Activated naive CD4-positive, alpha-beta T cell treated with anti-CD3 and anti-CD28 coated beads, Interleukin-2, amount 10 ng/mL, durations not matched to agents 7 days and 5 days (primary cell): Measurements from ENCODE around the gene FRYL.

ENCODE experiments used
- CTCF ChIA-PET: fragments of 350-600 bp; sonication (Branson Sonifier 250); formaldehyde crosslinking; loops from one replicate; lab custom pipeline; 2021; ENCODE audit warnings: antibody characterized with exemption; lab: Charles Lee
- DNase-seq: peaks from one replicate; pipeline ENCODE4 v3.0.0-alpha.2; 2020
- H3K27ac Mint-ChIP-seq: one replicate; pipeline ENCODE4 v1.8.0; 2021; ENCODE audit warnings: mild to moderate bottlenecking, moderate library complexity, mixed read lengths
- H3K27me3 Mint-ChIP-seq: one replicate; pipeline ENCODE4 v1.8.0; 2021; ENCODE audit warnings: mild to moderate bottlenecking, mixed read lengths
- H3K36me3 Mint-ChIP-seq: one replicate; pipeline ENCODE4 v1.8.0; 2021; ENCODE audit warnings: mixed read lengths
- H3K4me1 Mint-ChIP-seq: one replicate; pipeline ENCODE4 v1.8.0; 2021; ENCODE audit warnings: mixed read lengths
- H3K4me3 Mint-ChIP-seq: one replicate; pipeline ENCODE4 v1.8.0; 2021; ENCODE audit warnings: mild to moderate bottlenecking, moderate library complexity, mixed read lengths
- H3K9me3 Mint-ChIP-seq: one replicate; pipeline ENCODE4 v1.8.0; 2021; ENCODE audit warnings: mixed read lengths

FRYL gene

DNA sequence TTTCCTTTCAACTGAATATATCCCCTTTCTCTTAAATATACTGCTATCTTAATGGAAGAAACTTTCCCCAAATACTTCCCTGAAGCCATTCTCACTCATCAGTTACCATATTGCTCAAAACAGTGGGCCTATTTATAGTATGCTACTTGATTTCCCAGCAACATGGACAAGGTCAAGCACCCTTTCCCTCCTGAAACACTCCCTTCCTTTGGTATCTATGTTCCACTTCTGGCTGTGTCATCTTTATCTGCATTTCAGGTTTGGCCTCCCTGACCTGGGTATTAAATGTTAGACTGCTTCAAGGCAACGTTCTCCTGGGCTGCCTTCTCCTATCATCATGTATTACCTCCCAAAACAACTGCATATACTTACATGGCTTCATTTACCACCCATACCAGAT, 188.7 kb downstream of the FRYL start:
- H3K4me1 Mint-ChIP-seq = peaks cover 12% of the 10 kb centered on the region
- CTCF ChIA-PET = interaction anchor here (1.3 kb wide), 1 partner anchor 13 kb away, joined by 5 read pairs; no protein-coding TSS in a partner anchor
- no peak overlapping the region for H3K4me3 Mint-ChIP-seq
- H3K27me3 Mint-ChIP-seq = no peaks in the 10 kb centered on the region
- H3K27ac Mint-ChIP-seq = no peak overlapping the region
- DNase-seq = no peak
- H3K9me3 Mint-ChIP-seq = no peaks in the 10 kb centered on the region
- H3K36me3 Mint-ChIP-seq = peaks cover 46% of the 10 kb centered on the region

DNA sequence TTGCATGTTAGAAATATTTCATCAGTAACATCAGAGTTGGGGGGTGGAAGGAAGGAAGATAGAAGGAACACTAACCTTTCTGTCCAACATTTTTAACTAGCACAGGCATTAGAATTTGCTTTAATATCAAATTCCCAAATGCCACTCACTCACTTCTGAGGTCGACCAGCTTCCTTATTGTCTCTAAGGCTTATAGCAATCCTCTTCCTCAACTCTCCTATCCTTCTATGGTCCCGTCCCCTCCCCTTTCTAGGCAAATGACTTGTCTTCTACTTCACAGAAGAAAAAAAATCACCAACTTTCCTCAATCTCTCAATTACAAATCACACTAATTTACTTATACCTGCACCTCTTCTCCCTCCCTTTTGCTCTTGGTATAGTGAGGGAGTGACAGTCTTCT, 189.2 kb downstream of the FRYL start:
- Mint-ChIP-seq H3K4me1 (peaks cover 12% of the 10 kb centered on the region), H3K27ac (no peak overlapping the region), H3K4me3 (no peak overlapping the region), H3K9me3 (no peaks in the 10 kb centered on the region), H3K36me3 (peaks cover 47% of the 10 kb centered on the region), H3K27me3 (no peaks in the 10 kb centered on the region)
- DNase-seq = no peak
- CTCF ChIA-PET = no interaction called here

- CTCF ChIA-PET = no interaction called here
- Mint-ChIP-seq H3K4me1 (peaks cover 12% of the 10 kb centered on the region), H3K27ac (peak overlapping the region; percentile 46), H3K27me3 (no peaks in the 10 kb centered on the region), H3K9me3 (no peaks in the 10 kb centered on the region), H3K4me3 (no peak overlapping the region), H3K36me3 (peaks cover 47% of the 10 kb centered on the region)
- no peak for DNase-seq
Measured at GRCh38 chr4:48589098-48589445, 191.0 kb downstream of the FRYL start.

DNA sequence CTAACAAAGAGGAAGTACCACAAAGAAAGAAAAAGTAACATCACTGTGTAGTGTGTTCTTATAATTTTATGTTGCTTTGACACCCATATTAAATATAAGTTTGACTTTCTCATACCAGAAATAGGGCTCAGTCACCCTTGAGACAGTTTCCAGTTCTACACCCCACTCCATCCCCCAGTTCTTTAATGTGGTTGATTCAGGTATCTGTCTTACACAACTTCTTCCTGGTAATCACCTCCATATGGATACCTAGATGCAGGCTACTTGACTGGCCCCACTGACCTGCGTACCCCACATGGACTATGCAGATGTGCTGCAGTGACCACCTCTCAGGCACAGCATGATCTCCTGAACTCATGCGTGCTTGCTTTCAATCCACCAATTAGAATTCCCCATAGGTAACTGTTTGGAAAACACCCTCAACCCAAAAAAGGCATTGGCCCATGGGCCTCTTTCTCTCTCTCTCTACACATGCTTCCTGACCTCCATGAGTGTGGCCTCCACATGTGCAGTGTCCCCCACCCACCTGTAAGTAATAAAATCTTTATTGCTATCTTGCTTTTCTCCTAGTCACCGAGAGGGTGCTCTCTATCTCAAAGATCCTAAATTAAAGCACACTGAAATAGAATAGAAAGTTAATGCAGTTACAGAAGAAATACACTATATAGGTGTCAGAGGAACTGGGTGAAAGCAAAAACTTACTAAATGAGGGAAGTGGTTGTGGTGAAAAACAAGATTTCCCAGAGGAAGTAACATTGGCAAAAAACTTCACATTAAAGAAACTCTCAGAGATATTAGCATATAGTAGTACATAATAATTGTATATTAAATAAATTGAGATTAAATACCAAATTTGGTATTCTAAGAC, 191.6 kb downstream of the FRYL start:
- Mint-ChIP-seq H3K36me3 (peaks cover 45% of the 10 kb centered on the region), H3K4me3 (no peak overlapping the region), H3K4me1 (peaks cover 12% of the 10 kb centered on the region), H3K27me3 (no peaks in the 10 kb centered on the region), H3K27ac (peak overlapping the region; percentile 22), H3K9me3 (no peaks in the 10 kb centered on the region)
- DNase-seq = no peak
- CTCF ChIA-PET = no interaction called here

- H3K9me3 Mint-ChIP-seq = no peaks in the 10 kb centered on the region
- CTCF ChIA-PET = interaction anchor here (1.0 kb wide), 1 partner anchor 377 kb away, joined by 3 read pairs; no protein-coding TSS in a partner anchor
Measured at GRCh38 chr4:48585401-48585800, 194.7 kb downstream of the FRYL start.

DNA sequence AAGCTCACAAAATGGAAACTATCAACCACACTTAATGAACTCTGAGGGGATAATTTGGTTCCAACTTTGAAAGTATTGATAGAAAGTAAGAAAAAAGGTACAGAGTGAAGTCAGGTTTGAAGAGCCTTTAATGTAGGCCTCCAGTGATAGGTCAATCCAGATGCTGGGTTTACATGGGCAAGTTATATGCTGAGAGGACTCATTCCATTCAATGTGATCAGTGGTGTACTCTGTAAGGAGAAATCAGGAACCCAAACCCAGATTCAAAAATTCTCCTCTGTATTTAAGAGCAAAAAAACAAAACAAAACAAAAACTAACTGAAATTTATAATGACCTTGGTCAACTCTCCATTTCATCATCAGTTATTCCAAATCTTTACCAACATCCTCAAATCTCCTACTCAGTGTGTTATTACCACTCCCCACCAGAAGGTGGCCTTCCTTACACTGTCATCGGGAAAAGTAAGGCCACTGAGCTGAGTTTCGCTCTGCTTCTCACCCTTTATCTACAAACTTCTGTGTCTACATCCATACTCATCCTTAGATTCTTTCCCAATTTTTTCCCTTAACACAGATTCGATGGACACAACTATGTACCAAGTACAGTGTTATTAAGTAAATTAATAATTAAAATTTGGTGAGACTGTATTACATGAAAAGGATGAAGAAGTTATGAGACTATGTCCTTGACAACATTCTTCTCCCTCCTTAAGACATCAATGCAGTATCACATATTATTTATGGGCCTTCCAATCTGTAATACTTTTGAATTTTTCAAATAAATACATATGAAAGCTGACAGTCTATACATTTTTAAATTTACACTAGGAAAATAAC, 201.7 kb downstream of the FRYL start:
- Mint-ChIP-seq H3K36me3 (peaks cover 37% of the 10 kb centered on the region), H3K4me1 (no peaks in the 10 kb centered on the region), H3K27ac (no peak overlapping the region), H3K27me3 (no peaks in the 10 kb centered on the region), H3K9me3 (no peaks in the 10 kb centered on the region), H3K4me3 (no peak overlapping the region)
- peak; percentile 59 for DNase-seq
- CTCF ChIA-PET = interaction anchor here (0.6 to 3.3 kb wide), 22 partner anchors 10 to 387 kb away, joined by 3 to 17 read pairs (median 4); partner anchors contain the start of gene OCIAD2

More at GRCh38 chr4:48585401-48585800, 194.7 kb downstream of the FRYL start:
- Mint-ChIP-seq H3K36me3 (peaks cover 44% of the 10 kb centered on the region), H3K4me1 (peaks cover 12% of the 10 kb centered on the region), H3K27me3 (no peaks in the 10 kb centered on the region), H3K4me3 (no peak overlapping the region), H3K27ac (no peak overlapping the region)
- no peak for DNase-seq

- Mint-ChIP-seq H3K4me1 (no peaks in the 10 kb centered on the region), H3K9me3 (no peaks in the 10 kb centered on the region), H3K27me3 (no peaks in the 10 kb centered on the region), H3K4me3 (no peak overlapping the region), H3K36me3 (peaks cover 30% of the 10 kb centered on the region), H3K27ac (no peak overlapping the region)
- no peak for DNase-seq
- CTCF ChIA-PET = interaction anchor here (0.8 kb wide), 1 partner anchor 105 kb away, joined by 3 read pairs; no protein-coding TSS in a partner anchor
Measured at GRCh38 chr4:48575964-48576363, 204.1 kb downstream of the FRYL start.

DNA sequence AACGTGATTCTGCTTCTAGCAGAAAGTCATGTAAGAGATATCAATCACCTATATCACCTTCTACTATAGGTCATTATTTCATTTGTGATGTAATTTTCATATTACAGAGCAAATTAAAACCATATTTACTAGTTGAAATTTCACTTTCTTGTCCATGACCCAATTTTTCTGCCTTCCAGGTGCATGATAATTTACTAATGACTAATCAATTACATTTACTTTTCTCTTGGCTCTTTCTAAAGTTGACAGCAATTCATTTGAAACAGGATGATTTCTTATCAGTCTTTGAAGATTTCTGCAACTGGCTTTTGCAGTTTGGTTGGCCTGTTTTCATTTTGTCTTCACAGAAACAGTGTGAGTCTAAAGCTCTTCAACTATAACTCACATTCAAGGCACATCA, 208.6 kb downstream of the FRYL start:
- peaks cover 41% of the 10 kb centered on the region for H3K36me3 Mint-ChIP-seq
- CTCF ChIA-PET = no interaction called here

GRCh38 chr4:48570646-48571220, 209.3 kb downstream of the FRYL start:
- DNase-seq = no peak
- Mint-ChIP-seq H3K27me3 (no peaks in the 10 kb centered on the region), H3K27ac (no peak overlapping the region), H3K4me3 (no peak overlapping the region), H3K4me1 (no peaks in the 10 kb centered on the region), H3K9me3 (no peaks in the 10 kb centered on the region), H3K36me3 (peaks cover 42% of the 10 kb centered on the region)
- CTCF ChIA-PET = interaction anchor here (0.8 kb wide), 1 partner anchor 9 kb away, joined by 3 read pairs; no protein-coding TSS in a partner anchor

More for the DNA sequence above, 208.6 kb downstream of the FRYL start:
- Mint-ChIP-seq H3K9me3 (no peaks in the 10 kb centered on the region), H3K27ac (no peak overlapping the region), H3K4me1 (no peaks in the 10 kb centered on the region), H3K27me3 (no peaks in the 10 kb centered on the region), H3K4me3 (no peak overlapping the region)
- DNase-seq = no peak

- no peak overlapping the region for H3K27ac Mint-ChIP-seq
- H3K27me3 Mint-ChIP-seq = no peaks in the 10 kb centered on the region
- peaks cover 43% of the 10 kb centered on the region for H3K36me3 Mint-ChIP-seq
- no peaks in the 10 kb centered on the region for H3K9me3 Mint-ChIP-seq
- no peak for DNase-seq
- H3K4me1 Mint-ChIP-seq = no peaks in the 10 kb centered on the region
- no peak overlapping the region for H3K4me3 Mint-ChIP-seq
- CTCF ChIA-PET = no interaction called here
Measured at GRCh38 chr4:48566034-48566384, 214.1 kb downstream of the FRYL start.

- Mint-ChIP-seq H3K4me1 (no peaks in the 10 kb centered on the region), H3K27ac (no peak overlapping the region)
Measured at GRCh38 chr4:48565362-48566033, 214.6 kb downstream of the FRYL start.

DNA sequence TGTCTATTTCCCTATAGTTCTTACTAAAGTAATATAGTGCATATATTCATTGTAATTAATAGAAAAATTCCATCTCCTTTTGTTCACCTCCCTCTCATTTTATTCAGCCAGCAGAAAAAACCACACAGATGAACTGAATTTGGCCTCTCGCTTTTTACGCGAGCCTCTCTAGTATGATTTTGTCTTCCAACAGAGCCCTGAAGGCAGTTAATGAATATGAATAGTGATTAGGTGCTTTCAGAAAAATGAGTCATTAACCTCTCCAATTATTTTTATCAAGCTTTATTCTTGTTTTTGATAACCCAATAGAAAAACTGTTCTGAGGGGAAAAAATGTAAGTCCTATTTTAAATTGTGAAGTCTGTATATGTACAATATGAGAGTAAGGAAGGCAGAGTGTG, 215.9 kb downstream of the FRYL start:
- CTCF ChIA-PET = no interaction called here
- Mint-ChIP-seq H3K27ac (no peak overlapping the region), H3K27me3 (no peaks in the 10 kb centered on the region), H3K4me3 (no peak overlapping the region), H3K36me3 (peaks cover 44% of the 10 kb centered on the region), H3K9me3 (no peaks in the 10 kb centered on the region), H3K4me1 (no peaks in the 10 kb centered on the region)
- DNase-seq = no peak

More at GRCh38 chr4:48565362-48566033, 214.6 kb downstream of the FRYL start:
- CTCF ChIA-PET = no interaction called here
- Mint-ChIP-seq H3K36me3 (peaks cover 42% of the 10 kb centered on the region), H3K9me3 (no peaks in the 10 kb centered on the region), H3K4me3 (no peak overlapping the region), H3K27me3 (no peaks in the 10 kb centered on the region)
- DNase-seq = no peak

DNA sequence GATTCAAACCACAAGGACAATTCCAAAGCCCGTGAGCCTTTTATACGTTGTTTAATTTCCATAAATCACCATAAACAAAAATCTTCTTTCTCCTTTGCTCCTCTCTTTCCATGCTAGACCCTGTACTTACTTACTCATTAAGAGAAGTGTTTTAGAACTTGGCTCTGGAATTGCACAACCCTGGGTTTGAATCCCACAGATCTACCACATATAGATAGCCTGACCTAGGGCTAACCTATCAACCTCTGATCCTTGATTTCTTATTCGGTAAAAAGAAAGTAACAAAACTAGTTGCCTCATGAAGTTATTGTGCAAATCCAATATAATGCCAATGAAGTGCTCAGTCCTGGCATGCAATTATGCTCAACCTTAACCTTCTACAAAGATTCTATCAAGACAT, 221.3 kb downstream of the FRYL start:
- Mint-ChIP-seq H3K4me1 (no peaks in the 10 kb centered on the region), H3K27ac (peak overlapping the region; percentile 20), H3K4me3 (no peak overlapping the region), H3K27me3 (no peaks in the 10 kb centered on the region), H3K36me3 (peaks cover 56% of the 10 kb centered on the region), H3K9me3 (peaks cover 6% of the 10 kb centered on the region)
- no peak for DNase-seq
- CTCF ChIA-PET = interaction anchor here (0.7 kb wide), 1 partner anchor 13 kb away, joined by 3 read pairs; no protein-coding TSS in a partner anchor
